Adrenal gland (tissue), 12 donors: ENCODE results near the gene MYLK3. TPM values are rescaled to one million over a fixed set of nuclear protein-coding genes. Genes with fewer than 3 reads are reported as not detected.

Source experiments
- DNase-seq, 7 donors: peaks; one replicate each; pipeline ENCODE4 v3.0.0-alpha.2; 2019 to 2020
- H3K27ac ChIP-seq, 5 donors: fragments of 200-600 bp; sonication (generic) in 4 of 5; 1 replicate in 3 of 5; 2 replicates in 2 of 5; pipeline versions ENCODE4 v1.5.1 to v1.8.0; 2016 to 2020; ENCODE audit warnings: mild to moderate bottlenecking in 1 of 5
- H3K27me3 ChIP-seq: fragments of 200-600 bp; 2 replicates; pipeline ENCODE4 v1.8.0; 2021
- H3K36me3 ChIP-seq, 2 donors: fragments of 200-600 bp; replicated peaks in 1 of 2; 1 replicate in 1 of 2; 2 replicates in 1 of 2; pipeline versions ENCODE4 v1.5.1 to v1.8.0; 2018 to 2022
- H3K4me1 ChIP-seq, 2 donors: fragments of 200-600 bp; replicated peaks in 1 of 2; 1 replicate in 1 of 2; 2 replicates in 1 of 2; pipeline versions ENCODE4 v1.5.1 to v1.8.0; 2018 to 2021
- H3K4me3 ChIP-seq, 4 donors: fragments of 200-600 bp; sonication (generic) in 3 of 4; one replicate each; pipeline ENCODE4 v1.5.1; 2016 to 2018
- H3K9me3 ChIP-seq, 3 donors: fragments of 200-600 bp; sonication (generic) in 1 of 3; replicated peaks in 1 of 3; 1 replicate in 2 of 3; 2 replicates in 1 of 3; pipeline versions ENCODE4 v1.5.1 to v1.8.0; 2016 to 2021
- POLR2A ChIP-seq, 2 donors: fragments of 450-650 bp; IDR thresholded peaks; one replicate each; pipeline ENCODE4 v1.6.1; 2017; ENCODE audit warnings: antibody characterized with exemption in 2 of 2, mild to moderate bottlenecking in 2 of 2, moderate library complexity in 1 of 2
- WGBS, 4 donors: extraction: QIAGEN DNeasy Blood & Tissue Kit in 2 of 4; methylation state at CpG; one replicate each; pipeline versions ENCODE4 v1.1.5 to v1.1.7; 2013 to 2017; 5-methylcytosine and 5-hydroxymethylcytosine counted together
- intact Hi-C, 2 donors: fragments of 100-400 bp; cut with DNase I; formaldehyde crosslinking; loops; one replicate each; pipeline versions ENCODE4 v1.14.1 to v1.15.0; 2022 to 2023
- polyA plus RNA-seq, 3 donors: library from polyadenylated mRNA; stranded (reverse); fragments of 200-250 nt in 2 of 3; fragments of 350-450 nt in 1 of 3; fragmentation: Illumina TruSeq in 1 of 3; extraction: RNeasy Lipid Tissue Mini Kit (QIAGEN cat#74804) in 1 of 3; gene quantifications; one replicate each; pipeline ENCODE4 v1.2.3, GENCODE V29; 2013 to 2014
- total RNA-seq, 9 donors: library from RNA; depleted of rRNA in 4 of 9; stranded (reverse); fragments of >200 nt in 4 of 9; fragments of 120-200 nt in 1 of 9; fragmentation: NEBNext Ultra II Directional in 1 of 9; extraction: Animal tissue kit (Norgen Biotek cat#: 25700) in 1 of 9; gene quantifications; one replicate each; pipeline versions ENCODE4 v1.1.0 to v1.2.4, GENCODE V29; 2013 to 2023
- TF ChIP-seq, protein P1 (sequence below), 6 experiments: fragments of 450-650 bp in 4 of 6; fragments of 200-600 bp in 2 of 6; sonication (generic) in 1 of 6; IDR thresholded peaks; 1 replicate in 5 of 6; 2 replicates in 1 of 6; pipeline versions ENCODE4 v1.5.1 to v1.8.0; 2016 to 2021; ENCODE audit warnings: antibody characterized with exemption in 6 of 6, mild to moderate bottlenecking in 2 of 6, moderate library complexity in 1 of 6
- donor health status: healthy with polysubstance abuse.
- donor health status: Bipolar disorder and iron deficiency.
- donor health status: DM: yes; HTN: yes; CAD: no.
- donor health status: DM: no; HTN: no; CAD: no.
- donor health status: DM: no; HTN: no; CAD: no.
- donor health status: DM: yes; HTN: yes; CAD: no.

The MYLK3 gene
- total and polyA plus RNA-seq, 12 donors: 0.10 to 3.9 (median 0.68) TPM

DNA sequence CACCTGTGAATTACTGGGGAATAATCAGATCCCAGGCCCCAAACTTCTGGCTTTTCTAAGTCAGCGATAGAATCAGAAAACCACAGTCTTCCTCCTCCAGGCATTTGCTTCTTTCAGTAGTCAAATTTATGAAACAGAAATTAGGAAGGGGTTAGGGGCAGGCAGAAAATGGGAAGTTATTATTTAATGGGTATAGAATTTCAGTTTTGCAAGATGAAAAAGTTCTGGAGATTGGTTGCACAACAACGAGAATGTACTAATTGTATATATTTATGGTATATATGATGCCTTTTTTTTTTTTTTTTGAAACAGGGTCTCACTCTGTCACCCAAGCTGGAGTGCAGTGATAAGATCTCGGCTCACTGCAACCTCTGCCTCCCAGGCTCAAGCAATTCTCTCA lies 35.2 kb downstream of the MYLK3 start:
- H3K36me3 ChIP-seq: no peaks in the 10 kb centered on the region
- WGBS, 4 donors: 70 to 78% (median 73%) methylated on average over 3 of the region's 3 CpGs
- H3K9me3 ChIP-seq: no peaks in the 10 kb centered on the region

DNA sequence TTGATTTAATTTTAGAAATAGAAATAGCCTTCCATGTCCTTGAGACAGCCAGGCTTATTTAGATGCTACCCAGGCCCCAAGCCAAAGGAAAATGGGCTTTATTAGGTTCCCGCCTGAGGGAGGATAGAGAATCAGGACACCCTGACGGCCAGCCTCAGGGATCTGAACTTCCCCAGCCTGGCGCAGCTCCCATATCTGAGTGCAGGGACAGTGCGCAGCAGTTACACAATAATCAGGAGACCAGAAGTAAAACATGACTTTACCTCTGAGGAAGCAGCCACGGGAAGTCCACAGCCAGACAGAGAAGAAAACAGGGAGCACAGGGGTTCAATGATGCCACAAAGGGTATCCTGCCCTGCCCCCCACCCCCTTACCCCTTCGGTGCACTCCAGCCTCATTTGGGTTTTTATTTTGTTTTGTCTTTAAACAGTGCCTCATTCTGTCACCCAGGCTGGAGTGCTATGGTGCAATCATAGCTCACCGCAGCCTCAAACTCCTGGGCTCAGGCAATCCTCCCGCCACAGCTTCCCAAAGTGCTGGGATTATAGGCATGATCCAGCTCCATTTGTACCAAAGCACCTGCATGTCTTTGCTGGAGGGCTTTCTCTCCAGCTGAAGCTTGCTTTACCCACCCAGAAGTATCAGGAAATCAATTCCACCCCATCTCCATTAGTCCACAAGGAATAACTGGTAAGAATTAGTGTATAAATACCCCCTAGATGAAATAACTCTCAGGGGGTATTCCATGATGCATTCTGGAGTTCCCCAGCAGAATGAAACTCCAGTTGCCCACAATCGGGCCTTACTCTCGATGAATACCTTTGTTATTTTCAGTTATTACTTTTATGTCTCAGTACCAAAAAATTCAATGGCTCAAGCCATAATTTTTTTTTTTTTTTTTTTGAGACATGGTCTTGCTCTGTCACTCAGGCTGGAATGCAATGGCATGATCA lies 36.8 kb downstream of the MYLK3 start:
- Histone ChIP-seq H3K4me3 (no peak overlapping the region), H3K36me3 (no peaks in the 10 kb centered on the region), H3K27ac (peak overlapping the region in 4 of 5 donors; percentile 18 to 88 (median 60)), H3K9me3 (no peaks in the 10 kb centered on the region), H3K27me3 (no peaks in the 10 kb centered on the region), H3K4me1 (peaks cover 8 to 14% of the 10 kb centered on the region in 2 donors)
- peak in 1 of 2 donors; percentile 36 for TF ChIP-seq POLR2A (IDR thresholded peaks at IDR 0.05)
- TF ChIP-seq, protein P1, sequence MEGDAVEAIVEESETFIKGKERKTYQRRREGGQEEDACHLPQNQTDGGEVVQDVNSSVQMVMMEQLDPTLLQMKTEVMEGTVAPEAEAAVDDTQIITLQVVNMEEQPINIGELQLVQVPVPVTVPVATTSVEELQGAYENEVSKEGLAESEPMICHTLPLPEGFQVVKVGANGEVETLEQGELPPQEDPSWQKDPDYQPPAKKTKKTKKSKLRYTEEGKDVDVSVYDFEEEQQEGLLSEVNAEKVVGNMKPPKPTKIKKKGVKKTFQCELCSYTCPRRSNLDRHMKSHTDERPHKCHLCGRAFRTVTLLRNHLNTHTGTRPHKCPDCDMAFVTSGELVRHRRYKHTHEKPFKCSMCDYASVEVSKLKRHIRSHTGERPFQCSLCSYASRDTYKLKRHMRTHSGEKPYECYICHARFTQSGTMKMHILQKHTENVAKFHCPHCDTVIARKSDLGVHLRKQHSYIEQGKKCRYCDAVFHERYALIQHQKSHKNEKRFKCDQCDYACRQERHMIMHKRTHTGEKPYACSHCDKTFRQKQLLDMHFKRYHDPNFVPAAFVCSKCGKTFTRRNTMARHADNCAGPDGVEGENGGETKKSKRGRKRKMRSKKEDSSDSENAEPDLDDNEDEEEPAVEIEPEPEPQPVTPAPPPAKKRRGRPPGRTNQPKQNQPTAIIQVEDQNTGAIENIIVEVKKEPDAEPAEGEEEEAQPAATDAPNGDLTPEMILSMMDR (IDR thresholded peaks at IDR 0.05): no peak
- peak; percentile 70 to 91 (median 82) for DNase-seq
- WGBS, 4 donors: 46 to 56% (median 50%) methylated on average over 10 of the region's 10 CpGs
- intact Hi-C loops: no loop called here

More for the DNA sequence above, 35.2 kb downstream of the MYLK3 start:
- no peak for DNase-seq
- intact Hi-C loops: no loop called here
- Histone ChIP-seq H3K4me3 (no peak overlapping the region), H3K27ac (no peak overlapping the region), H3K4me1 (peaks cover 8 to 14% of the 10 kb centered on the region in 2 donors), H3K27me3 (no peaks in the 10 kb centered on the region)
- TF ChIP-seq, protein P1 (IDR thresholded peaks at IDR 0.05): no peak

DNA sequence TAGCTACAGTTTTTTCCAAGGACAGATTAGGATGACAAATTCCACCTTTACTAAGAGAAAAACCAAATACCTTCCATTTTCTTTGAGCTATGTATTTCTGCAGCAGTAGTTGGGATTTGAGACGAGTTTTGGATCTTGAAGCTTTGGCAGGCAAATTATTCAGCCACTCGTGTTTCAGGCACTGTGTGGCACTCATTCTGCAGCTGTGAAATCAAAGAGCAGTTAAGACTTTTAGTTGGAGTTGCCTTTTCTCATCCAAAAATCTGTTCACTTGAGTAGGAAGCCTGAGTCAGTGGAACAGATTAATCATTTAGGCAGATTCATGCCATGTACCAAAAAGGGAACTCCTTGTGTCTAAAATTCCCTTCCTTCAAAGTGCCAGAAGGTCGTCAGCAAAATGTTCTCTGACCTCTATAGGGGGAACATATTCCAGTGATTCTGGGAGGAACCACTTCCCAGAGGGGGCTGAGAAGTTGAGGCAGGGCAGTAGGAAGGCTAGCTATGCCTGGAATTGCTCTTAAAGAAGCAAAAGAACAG lies 38.6 kb downstream of the MYLK3 start:
- TF ChIP-seq, protein P1 (IDR thresholded peaks at IDR 0.05): no peak
- TF ChIP-seq POLR2A (IDR thresholded peaks at IDR 0.05): no peak
- H3K27ac ChIP-seq: peak overlapping the region in 2 of 5 donors; percentile 4 to 52

DNA sequence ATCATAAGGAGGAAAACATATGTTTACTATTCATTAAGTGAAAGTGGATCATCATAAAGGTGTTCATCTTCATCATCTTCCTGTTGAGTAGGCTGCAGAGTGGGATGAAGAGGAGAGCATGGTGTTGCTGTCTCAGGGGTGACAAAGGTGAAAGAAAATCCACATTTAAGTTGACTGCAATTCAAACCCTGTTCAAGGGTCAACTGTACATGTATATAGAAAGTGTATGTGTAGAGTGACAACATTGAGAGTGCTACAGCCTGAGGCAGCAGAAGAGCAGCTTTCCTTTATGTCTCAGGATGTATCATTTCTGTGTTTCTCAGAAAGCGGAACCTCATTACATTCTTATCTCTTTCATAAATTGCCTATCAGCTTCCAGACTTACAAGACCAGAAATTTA lies 41.5 kb downstream of the MYLK3 start:
- no peaks in the 10 kb centered on the region for H3K36me3 ChIP-seq
- H3K27ac ChIP-seq: no peak overlapping the region
- H3K9me3 ChIP-seq: no peaks in the 10 kb centered on the region
- 0% methylated on average over 1 of the region's 1 CpG for WGBS, 4 donors
- no peak for DNase-seq
- peaks cover 8 to 14% of the 10 kb centered on the region in 2 donors for H3K4me1 ChIP-seq
- H3K4me3 ChIP-seq: no peak overlapping the region
- no peaks in the 10 kb centered on the region for H3K27me3 ChIP-seq
- intact Hi-C loops: no loop called here
- TF ChIP-seq POLR2A (IDR thresholded peaks at IDR 0.05): no peak
- TF ChIP-seq, protein P1 (IDR thresholded peaks at IDR 0.05): no peak

More for the DNA sequence above, 38.6 kb downstream of the MYLK3 start:
- Histone ChIP-seq H3K4me1 (peaks cover 8 to 14% of the 10 kb centered on the region in 2 donors), H3K36me3 (no peaks in the 10 kb centered on the region), H3K9me3 (no peaks in the 10 kb centered on the region), H3K27me3 (no peaks in the 10 kb centered on the region), H3K4me3 (no peak overlapping the region)
- DNase-seq: no peak
- intact Hi-C loops: no loop called here
- 16 to 23% (median 17%) methylated on average over 3 of the region's 3 CpGs for WGBS, 4 donors
